HEK293T (cell line): ENCODE measurements around the gene ABCA4.

Source experiments
- CTCF ChIA-PET: fragments of 350-600 bp; formaldehyde crosslinking; extraction: SDS; loops from one replicate; lab custom pipeline; 2021; ENCODE audit warnings: antibody characterized with exemption, inconsistent platforms; lab: Yijun Ruan, JAX
- POLR2A ChIA-PET: fragments of 350-600 bp; formaldehyde crosslinking; extraction: SDS; loops from one replicate; lab custom pipeline; 2020; ENCODE audit warnings: antibody characterized with exemption, inconsistent platforms; lab: Yijun Ruan, JAX
- DNase-seq: peaks from one replicate; pipeline ENCODE4 v3.0.0; 2012; ENCODE audit warnings: mixed read lengths; ENCODE audit errors: extremely low spot score
- ARNT ChIP-seq: fragments of 450-650 bp; IDR thresholded peaks from 2 replicates; pipeline ENCODE4 v1.6.1; 2017; ENCODE audit warnings: mild to moderate bottlenecking
- BHLHE40 ChIP-seq: fragments of 450-650 bp; IDR thresholded peaks from 2 replicates; pipeline ENCODE4 v1.6.1; 2016; ENCODE audit warnings: mild to moderate bottlenecking, moderate library complexity, borderline replicate concordance
- CTBP1 ChIP-seq: fragments of 450-650 bp; IDR thresholded peaks from 2 replicates; pipeline ENCODE4 v1.6.1; 2016; ENCODE audit warnings: borderline replicate concordance
- ELF4 ChIP-seq: fragments of 450-650 bp; IDR thresholded peaks from 2 replicates; pipeline ENCODE4 v1.6.1; 2017; ENCODE audit warnings: antibody characterized with exemption
- FOXA1 ChIP-seq: fragments of 450-650 bp; IDR thresholded peaks from 2 replicates; pipeline ENCODE4 v1.6.1; 2016; ENCODE audit warnings: mild to moderate bottlenecking
- FOXK2 ChIP-seq: fragments of 450-650 bp; IDR thresholded peaks from 2 replicates; pipeline ENCODE4 v1.6.1; 2016; ENCODE audit warnings: mild to moderate bottlenecking
- FOXM1 ChIP-seq: fragments of 450-650 bp; IDR thresholded peaks from 2 replicates; pipeline ENCODE4 v1.6.1; 2017; ENCODE audit warnings: mild to moderate bottlenecking, borderline replicate concordance
- HDGF ChIP-seq: fragments of 450-650 bp; IDR thresholded peaks from 2 replicates; pipeline ENCODE4 v1.6.1; 2017; ENCODE audit warnings: antibody characterized with exemption, borderline replicate concordance
- L3MBTL2 ChIP-seq: fragments of 450-650 bp; conservative IDR thresholded peaks from 2 replicates; pipeline ENCODE4 v1.6.1; 2016; ENCODE audit warnings: mild to moderate bottlenecking
- LEF1 ChIP-seq: fragments of 450-650 bp; IDR thresholded peaks from 2 replicates; pipeline ENCODE4 v1.6.1; 2017; ENCODE audit warnings: mild to moderate bottlenecking, borderline replicate concordance
- NFRKB ChIP-seq: fragments of 450-650 bp; IDR thresholded peaks from 2 replicates; pipeline ENCODE4 v1.6.1; 2016; ENCODE audit warnings: mild to moderate bottlenecking, moderate library complexity
- PKNOX1 ChIP-seq: fragments of 450-650 bp; IDR thresholded peaks from 2 replicates; pipeline ENCODE4 v1.6.1; 2016
- SP1 ChIP-seq: fragments of 450-650 bp; IDR thresholded peaks from 2 replicates; pipeline ENCODE4 v1.6.1; 2017
- SUZ12 ChIP-seq: fragments of 450-650 bp; IDR thresholded peaks from 2 replicates; pipeline ENCODE4 v1.6.1; 2016; ENCODE audit warnings: mild to moderate bottlenecking
- TARDBP ChIP-seq: fragments of 450-650 bp; IDR thresholded peaks from 2 replicates; pipeline ENCODE4 v1.6.1; 2016
- ZNF384 ChIP-seq: fragments of 450-650 bp; IDR thresholded peaks from 2 replicates; pipeline ENCODE4 v1.6.1; 2016

Gene ABCA4

GRCh38 chr1:94079989-94080388, 41.0 kb downstream of the ABCA4 start:
- ChIA-PET POLR2A (interaction anchor here (0.5 kb wide), 1 partner anchor 245 kb away, joined by 3 read pairs; no protein-coding TSS in a partner anchor), CTCF (no interaction called here)
- no peak for TF ChIP-seq FOXA1
- TF ChIP-seq ZNF384, result no peak
- DNase-seq, result no peak

- POLR2A ChIA-PET, result interaction anchor here (0.5 kb wide), 1 partner anchor 245 kb away, joined by 3 read pairs; no protein-coding TSS in a partner anchor
- no peak for DNase-seq
- CTCF ChIA-PET, result no interaction called here
- TF ChIP-seq LEF1 (no peak), FOXA1 (no peak), FOXK2 (no peak), SUZ12 (no peak), L3MBTL2 (no peak), ZNF384 (no peak), BHLHE40 (no peak), SP1 (no peak), NFRKB (no peak), HDGF (no peak), PKNOX1 (no peak), ARNT (no peak), CTBP1 (no peak), FOXM1 (no peak), TARDBP (no peak), ELF4 (no peak)
These were observed 41.6 kb downstream of the ABCA4 start for GRCh38 chr1:94079080-94079940.

- ChIA-PET CTCF (interaction anchor here (1.5 to 2.6 kb wide), 2 partner anchors 9 to 33 kb away, joined by 3 to 9 read pairs; no protein-coding TSS in a partner anchor), POLR2A (no interaction called here)
- no peak for DNase-seq
- no peak for TF ChIP-seq HDGF
- no peak for TF ChIP-seq TARDBP
- no peak for TF ChIP-seq SUZ12
- no peak for TF ChIP-seq ZNF384
- TF ChIP-seq NFRKB, result no peak
- no peak for TF ChIP-seq FOXM1
- TF ChIP-seq LEF1, result no peak
- TF ChIP-seq CTBP1, result no peak
- no peak for TF ChIP-seq BHLHE40
- TF ChIP-seq ELF4, result no peak
- no peak for TF ChIP-seq ARNT
- no peak for TF ChIP-seq L3MBTL2
- TF ChIP-seq PKNOX1, result no peak
These were observed 48.0 kb downstream of the ABCA4 start for GRCh38 chr1:94072840-94073522.

- POLR2A ChIA-PET, result interaction anchor here (1.1 kb wide), 1 partner anchor 23 kb away, joined by 3 read pairs; no protein-coding TSS in a partner anchor
- CTCF ChIA-PET, result interaction anchor here (1.1 to 2.6 kb wide), 5 partner anchors 8 to 46 kb away, joined by 3 to 9 read pairs (median 4); no protein-coding TSS in a partner anchor
- DNase-seq, result no peak
- no peak for TF ChIP-seq CTBP1
- TF ChIP-seq NFRKB, result no peak
- TF ChIP-seq ZNF384, result no peak
- no peak for TF ChIP-seq SP1
- TF ChIP-seq ELF4, result no peak
- no peak for TF ChIP-seq BHLHE40
- TF ChIP-seq FOXM1, result no peak
- no peak for TF ChIP-seq LEF1
- no peak for TF ChIP-seq HDGF
- TF ChIP-seq ARNT, result no peak
- no peak for TF ChIP-seq FOXK2
These were observed 49.0 kb downstream of the ABCA4 start for GRCh38 chr1:94071976-94072375.

GRCh38 chr1:94071391-94071790, 49.6 kb downstream of the ABCA4 start:
- CTCF ChIA-PET, result interaction anchor here (0.6 to 2.6 kb wide), 6 partner anchors 8 to 46 kb away, joined by 3 to 9 read pairs (median 4); no protein-coding TSS in a partner anchor
- POLR2A ChIA-PET, result interaction anchor here (0.7 to 1.6 kb wide), 3 partner anchors 24 to 166 kb away, joined by 3 read pairs; partner anchors contain the start of gene ARHGAP29

GRCh38 chr1:94070865-94071264, 50.1 kb downstream of the ABCA4 start:
- POLR2A ChIA-PET, result interaction anchor here (0.7 to 1.6 kb wide), 3 partner anchors 24 to 167 kb away, joined by 3 read pairs; partner anchors contain the start of gene ARHGAP29
- no peak for DNase-seq
- peak; percentile 11; the same call in 1 of the 2 replicates for TF ChIP-seq PKNOX1
- TF ChIP-seq L3MBTL2, result no peak
- CTCF ChIA-PET, result interaction anchor here (0.6 to 2.6 kb wide), 5 partner anchors 7 to 45 kb away, joined by 3 to 9 read pairs (median 4); no protein-coding TSS in a partner anchor

More at GRCh38 chr1:94071391-94071790, 49.6 kb downstream of the ABCA4 start:
- TF ChIP-seq ELF4 (no peak), FOXA1 (no peak), LEF1 (no peak), HDGF (no peak), NFRKB (no peak), SP1 (no peak), FOXM1 (no peak), L3MBTL2 (no peak)
- DNase-seq, result no peak
